ENCODE measurements around the gene PLA2G5. TPM values are rescaled to one million over a fixed set of nuclear protein-coding genes. Genes with fewer than 3 reads are reported as not detected.

Gene PLA2G5
- polyA plus RNA-seq, 1 donor (not counting 4 experiments of a cell fraction or from before 2014, with no cell fraction given) = 0.16 TPM

DNA sequence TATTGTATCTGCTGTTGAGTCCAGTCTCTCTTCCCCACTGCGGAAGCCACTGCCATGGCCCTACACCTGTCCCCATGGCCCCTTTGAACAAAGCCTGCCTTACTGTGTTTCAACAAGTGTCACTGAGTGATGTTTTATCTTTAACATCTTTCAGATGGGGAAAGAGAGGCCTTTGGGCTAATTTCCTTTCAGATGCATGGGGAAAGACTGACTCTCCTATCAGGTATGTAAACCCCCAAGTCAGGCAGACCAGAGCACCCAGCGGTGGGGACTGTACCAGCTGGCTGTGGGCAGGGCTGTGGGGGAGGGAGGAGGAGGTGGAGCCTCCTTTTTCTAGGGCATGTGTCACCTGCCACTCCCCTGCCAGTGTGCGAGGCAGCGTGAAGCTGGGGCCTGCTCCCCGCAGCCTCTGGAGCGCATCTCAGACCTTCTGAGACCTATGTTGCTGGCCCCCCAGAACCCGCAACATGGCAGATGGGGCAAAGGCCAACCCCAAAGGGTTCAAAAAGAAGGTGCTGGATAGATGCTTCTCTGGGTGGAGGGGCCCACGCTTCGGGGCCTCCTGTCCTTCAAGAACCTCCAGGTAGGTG is 69.1 kb downstream of the PLA2G5 start, which contains the start of gene PLA2G2F:
Gene PLA2G2F, plus strand, starts transcription at position 363 of the 590 bp plus-strand sequence. Its CDS starts 105 bp downstream, at position 468.
- no peaks in the 10 kb centered on the region for H3K36me3 ChIP-seq (ENCODE audit: control insufficient read depth in 2 of 2, extremely low read depth in 1 of 2, insufficient read depth in 2 of 2, low read length in 2 of 2)
- DNase-seq (ENCODE audit: low read depth, low spot score) = no peak
- H4K20me1 ChIP-seq (ENCODE audit: control insufficient read depth, extremely low read depth, insufficient read depth, low read length) = no peaks in the 10 kb centered on the region
- FAIRE-seq = no peak
- TF ChIP-seq, protein P1, sequence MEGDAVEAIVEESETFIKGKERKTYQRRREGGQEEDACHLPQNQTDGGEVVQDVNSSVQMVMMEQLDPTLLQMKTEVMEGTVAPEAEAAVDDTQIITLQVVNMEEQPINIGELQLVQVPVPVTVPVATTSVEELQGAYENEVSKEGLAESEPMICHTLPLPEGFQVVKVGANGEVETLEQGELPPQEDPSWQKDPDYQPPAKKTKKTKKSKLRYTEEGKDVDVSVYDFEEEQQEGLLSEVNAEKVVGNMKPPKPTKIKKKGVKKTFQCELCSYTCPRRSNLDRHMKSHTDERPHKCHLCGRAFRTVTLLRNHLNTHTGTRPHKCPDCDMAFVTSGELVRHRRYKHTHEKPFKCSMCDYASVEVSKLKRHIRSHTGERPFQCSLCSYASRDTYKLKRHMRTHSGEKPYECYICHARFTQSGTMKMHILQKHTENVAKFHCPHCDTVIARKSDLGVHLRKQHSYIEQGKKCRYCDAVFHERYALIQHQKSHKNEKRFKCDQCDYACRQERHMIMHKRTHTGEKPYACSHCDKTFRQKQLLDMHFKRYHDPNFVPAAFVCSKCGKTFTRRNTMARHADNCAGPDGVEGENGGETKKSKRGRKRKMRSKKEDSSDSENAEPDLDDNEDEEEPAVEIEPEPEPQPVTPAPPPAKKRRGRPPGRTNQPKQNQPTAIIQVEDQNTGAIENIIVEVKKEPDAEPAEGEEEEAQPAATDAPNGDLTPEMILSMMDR (optimal IDR thresholded peaks at IDR 0.05 in 1 of 3, IDR thresholded peaks at IDR 0.05 in 1 of 3, conservative IDR thresholded peaks at IDR 0.05 in 1 of 3; ENCODE audit: extremely low read depth in 1 of 3, insufficient read depth in 2 of 3, low read length in 3 of 3) = no peak
- no peak for TF ChIP-seq EZH2 (IDR thresholded peaks at IDR 0.05; ENCODE audit: low read length)
- no peaks in the 10 kb centered on the region for H3K79me2 ChIP-seq (ENCODE audit: control insufficient read depth, insufficient read depth, low read length)
- no peaks in the 10 kb centered on the region for H3K27me3 ChIP-seq (ENCODE audit: control insufficient read depth, extremely low read depth, insufficient read depth, low read length)
- H3K4me1 ChIP-seq (ENCODE audit: control insufficient read depth, extremely low read depth, insufficient read depth, low read length) = peaks cover 7% of the 10 kb centered on the region
- H3K27ac ChIP-seq (ENCODE audit: control insufficient read depth, insufficient read depth, low read length) = no peak within 1 kb of the TSS
- no peaks in the 10 kb centered on the region for H3K9me3 ChIP-seq (ENCODE audit: control insufficient read depth, low read depth, low read length)
- H3K9ac ChIP-seq (ENCODE audit: control insufficient read depth, extremely low read depth, insufficient read depth, low read length) = no peak within 1 kb of the TSS
- H2AFZ ChIP-seq (ENCODE audit: control insufficient read depth, low read length) = no peak within 1 kb of the TSS
- no peaks in the 10 kb centered on the region for H3K9me1 ChIP-seq (ENCODE audit: control insufficient read depth, extremely low read depth, insufficient read depth, low read length)
- dilution Hi-C loops (cut with MboI; ENCODE audit: extremely low pct_ligation_motif_present, low sequenced_read_pairs) = no loop called here
- H3K4me3 ChIP-seq (ENCODE audit: control insufficient read depth in 2 of 3, extremely low read depth in 1 of 3, insufficient read depth in 2 of 3, low read depth in 1 of 3, low read length in 3 of 3) = no peak within 1 kb of the TSS
- no peak within 1 kb of the TSS for H3K4me2 ChIP-seq (ENCODE audit: control insufficient read depth, extremely low read depth, insufficient read depth, low read depth, low read length)

DNA sequence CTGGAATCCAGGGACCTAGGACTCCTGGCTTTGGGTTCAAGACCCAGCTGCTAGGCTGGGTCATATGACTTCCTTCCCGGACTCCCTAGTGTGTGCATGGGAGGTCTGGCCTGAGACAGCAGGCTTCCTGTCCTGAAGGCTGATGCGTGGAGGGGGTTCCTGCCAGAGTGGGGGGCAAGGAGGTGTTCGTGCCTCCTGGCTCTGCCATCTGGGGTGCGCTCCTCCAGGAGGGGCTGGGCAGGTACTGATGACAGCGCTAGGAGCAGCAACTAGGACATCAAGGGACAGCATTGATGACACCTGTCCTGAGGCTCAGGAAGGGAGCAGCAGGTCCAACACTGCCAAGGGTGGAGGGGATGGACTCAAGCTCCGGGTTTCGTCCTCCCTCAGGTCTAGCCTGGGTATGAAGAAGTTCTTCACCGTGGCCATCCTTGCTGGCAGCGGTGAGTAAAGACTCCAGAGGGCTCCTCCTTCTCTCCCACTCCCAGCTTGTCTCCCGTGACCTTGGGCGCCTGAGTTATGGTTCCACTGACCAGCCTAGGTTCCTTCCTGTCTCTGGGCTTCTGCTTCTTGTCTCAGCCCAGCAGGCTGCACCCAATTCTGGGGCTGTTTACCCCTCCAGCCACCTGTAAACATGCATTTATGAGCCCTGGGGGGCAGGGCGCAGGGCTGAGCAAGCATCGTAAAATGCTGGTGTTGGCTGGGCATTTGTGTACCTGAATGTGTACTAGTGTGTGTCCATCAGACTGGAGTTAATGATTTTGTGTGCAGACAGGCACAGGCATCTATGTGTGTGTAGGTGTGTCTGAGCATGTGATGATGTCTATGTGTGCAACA is 70.0 kb downstream of the PLA2G5 start:
- Histone ChIP-seq H3K9ac (ENCODE audit: control insufficient read depth, extremely low read depth, insufficient read depth, low read length) (no peak overlapping the region), H3K36me3 (ENCODE audit: control insufficient read depth in 2 of 2, extremely low read depth in 1 of 2, insufficient read depth in 2 of 2, low read length in 2 of 2) (no peaks in the 10 kb centered on the region), H2AFZ (ENCODE audit: control insufficient read depth, low read length) (no peak overlapping the region), H3K79me2 (ENCODE audit: control insufficient read depth, insufficient read depth, low read length) (no peaks in the 10 kb centered on the region), H3K4me1 (ENCODE audit: control insufficient read depth, extremely low read depth, insufficient read depth, low read length) (peaks cover 7% of the 10 kb centered on the region), H3K27me3 (ENCODE audit: control insufficient read depth, extremely low read depth, insufficient read depth, low read length) (no peaks in the 10 kb centered on the region), H4K20me1 (ENCODE audit: control insufficient read depth, extremely low read depth, insufficient read depth, low read length) (no peaks in the 10 kb centered on the region), H3K9me3 (ENCODE audit: control insufficient read depth, low read depth, low read length) (no peaks in the 10 kb centered on the region), H3K4me2 (ENCODE audit: control insufficient read depth, extremely low read depth, insufficient read depth, low read depth, low read length) (no peak overlapping the region), H3K27ac (ENCODE audit: control insufficient read depth, insufficient read depth, low read length) (no peak overlapping the region), H3K9me1 (ENCODE audit: control insufficient read depth, extremely low read depth, insufficient read depth, low read length) (no peaks in the 10 kb centered on the region), H3K4me3 (ENCODE audit: control insufficient read depth in 2 of 3, extremely low read depth in 1 of 3, insufficient read depth in 2 of 3, low read depth in 1 of 3, low read length in 3 of 3) (no peak overlapping the region)
- no peak for DNase-seq (ENCODE audit: low read depth, low spot score)
- no peak for FAIRE-seq
- TF ChIP-seq, protein P1 (optimal IDR thresholded peaks at IDR 0.05 in 1 of 3, IDR thresholded peaks at IDR 0.05 in 1 of 3, conservative IDR thresholded peaks at IDR 0.05 in 1 of 3; ENCODE audit: extremely low read depth in 1 of 3, insufficient read depth in 2 of 3, low read length in 3 of 3) = no peak
- TF ChIP-seq EZH2 (IDR thresholded peaks at IDR 0.05; ENCODE audit: low read length) = no peak
- dilution Hi-C loops (cut with MboI; ENCODE audit: extremely low pct_ligation_motif_present, low sequenced_read_pairs) = no loop called here

Data from keratinocyte (primary cell).